ENCODE measurements around the gene RPS6KB1.

GRCh38 chr17:59863616-59864015, 29.3 kb upstream of the RPS6KB1 start:
- TF ChIP-seq CTCF (IDR thresholded peaks at IDR 0.05; ENCODE audit: borderline replicate concordance, extremely low read depth, low read length, poor library complexity, severe bottlenecking) (no peak), EZH2 (IDR thresholded peaks at IDR 0.05; ENCODE audit: borderline replicate concordance, low read depth, low read length, severe bottlenecking) (no peak)
